ENCODE results near the gene ANKK1. TPM values are rescaled to one million over a fixed set of nuclear protein-coding genes. Genes with fewer than 3 reads are reported as not detected.

Gene ANKK1
- total and polyA plus RNA-seq, 9 of the 15 experiments (the other 6 are each of a cell fraction or from before 2014, with no cell fraction given): not detected

GRCh38 chr11:113397212-113397611 lies 9.6 kb downstream of the ANKK1 start:
- Histone ChIP-seq H3K9ac (ENCODE audit: insufficient read depth in 1 of 2, low read depth in 2 of 2, low read length in 2 of 2) (no peak overlapping the region), H4K20me1 (replicated peaks; ENCODE audit: control insufficient read depth, insufficient read depth, low read length) (peaks cover 5% of the 10 kb centered on the region; the same call in 1 of the 2 replicates), H3K9me3 (replicated peaks; ENCODE audit: control insufficient read depth, insufficient read depth, low read depth, low read length) (no peaks in the 10 kb centered on the region), H3K4me2 (ENCODE audit: insufficient read depth, low read length) (no peak overlapping the region), H3K36me3 (ENCODE audit: control insufficient read depth, insufficient read depth, low read length) (no peaks in the 10 kb centered on the region), H3K79me2 (ENCODE audit: control insufficient read depth, insufficient read depth, low read length) (no peaks in the 10 kb centered on the region), H3K4me1 (replicated peaks in 1 of 2; ENCODE audit: control insufficient read depth in 2 of 2, insufficient read depth in 2 of 2, low read length in 2 of 2) (0 out of 5 replicates have a peak, but pooled peaks cover 0 to 5% of the 10 kb centered on the region in 2 experiments), H3K4me3 (no peak overlapping the region), H3K9me1 (ENCODE audit: control insufficient read depth, insufficient read depth, low read length) (no peaks in the 10 kb centered on the region), H3K27ac (ENCODE audit: extremely low read depth, low read depth, low read length) (no peak overlapping the region), H3K27me3 (ENCODE audit: control insufficient read depth in 2 of 2, insufficient read depth in 2 of 2, low read length in 2 of 2) (peaks cover 10 to 65% of the 10 kb centered on the region in 2 experiments; a peak in 4 of 5 replicates), H2AFZ (ENCODE audit: low read depth, low read length) (no peak overlapping the region)
- in situ Hi-C loops (cut with MboI): no loop called here
- POLR2A ChIA-PET: no interaction called here
- no peak for TF ChIP-seq ZBTB1 (CRISPR knock-in tag; IDR thresholded peaks at IDR 0.05; ENCODE audit: borderline replicate concordance, low read depth)
- no peak for TF ChIP-seq KAT7 (CRISPR knock-in tag; IDR thresholded peaks at IDR 0.05; ENCODE audit: borderline replicate concordance)
- TF ChIP-seq, protein P1, sequence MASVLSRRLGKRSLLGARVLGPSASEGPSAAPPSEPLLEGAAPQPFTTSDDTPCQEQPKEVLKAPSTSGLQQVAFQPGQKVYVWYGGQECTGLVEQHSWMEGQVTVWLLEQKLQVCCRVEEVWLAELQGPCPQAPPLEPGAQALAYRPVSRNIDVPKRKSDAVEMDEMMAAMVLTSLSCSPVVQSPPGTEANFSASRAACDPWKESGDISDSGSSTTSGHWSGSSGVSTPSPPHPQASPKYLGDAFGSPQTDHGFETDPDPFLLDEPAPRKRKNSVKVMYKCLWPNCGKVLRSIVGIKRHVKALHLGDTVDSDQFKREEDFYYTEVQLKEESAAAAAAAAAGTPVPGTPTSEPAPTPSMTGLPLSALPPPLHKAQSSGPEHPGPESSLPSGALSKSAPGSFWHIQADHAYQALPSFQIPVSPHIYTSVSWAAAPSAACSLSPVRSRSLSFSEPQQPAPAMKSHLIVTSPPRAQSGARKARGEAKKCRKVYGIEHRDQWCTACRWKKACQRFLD (CRISPR knock-in tag; IDR thresholded peaks at IDR 0.05): no peak
- no peak for TF ChIP-seq TARDBP (IDR thresholded peaks at IDR 0.05)
- TF ChIP-seq TGIF2 (CRISPR knock-in tag; IDR thresholded peaks at IDR 0.05): no peak
- 0% methylated on average over 7 of the region's 7 CpGs for WGBS (ENCODE audit: insufficient coverage, low coverage, missing lambda C conversion rate)
- CTCF ChIA-PET (ENCODE audit: low intra/inter-chr PET ratio): no interaction called here
- FAIRE-seq (no peak), ATAC-seq (no peak), DNase-seq (ENCODE audit: extremely low read depth in 1 of 4, low spot score in 3 of 4) (no peak)
- BruUV-seq (replicated peaks): no TSS peak
- intact Hi-C loops (cut with micrococcal nuclease): no loop called here
